ENCODE results near the gene CD200.
"Not testable (repeated sequence)": the region's sequence is repeated elsewhere in the genome, so short reads cannot be mapped to it uniquely, and the experiment has no call there.

CD200 gene

GRCh38 chr3:112391648-112392047, 58.7 kb downstream of the CD200 start:
- DNase-seq: no peak

- DNase-seq: no peak
Measured at GRCh38 chr3:112392393-112393359, 59.7 kb downstream of the CD200 start.

- no peak for DNase-seq
Measured at GRCh38 chr3:112393360-112393728, 60.4 kb downstream of the CD200 start.

GRCh38 chr3:112394003-112394640, 61.2 kb downstream of the CD200 start:
- DNase-seq: no peak

- DNase-seq: no peak
Measured at GRCh38 chr3:112395181-112395895, 62.4 kb downstream of the CD200 start.

GRCh38 chr3:112395896-112396290, 62.9 kb downstream of the CD200 start:
- no peak for DNase-seq

- DNase-seq: no peak
Measured at GRCh38 chr3:112397556-112397955, 64.6 kb downstream of the CD200 start.

- DNase-seq: no peak
Measured at GRCh38 chr3:112399064-112399463, 66.1 kb downstream of the CD200 start.

- not testable (repeated sequence) for DNase-seq
Measured at GRCh38 chr3:112399554-112399953, 66.6 kb downstream of the CD200 start.

- DNase-seq: not testable (repeated sequence)
Measured at GRCh38 chr3:112400317-112400716, 67.4 kb downstream of the CD200 start.

GRCh38 chr3:112401617-112402016, 68.7 kb downstream of the CD200 start:
- no peak for DNase-seq

GRCh38 chr3:112403103-112403502, 70.1 kb downstream of the CD200 start:
- DNase-seq: no peak

GRCh38 chr3:112404924-112405549, 72.1 kb downstream of the CD200 start:
- not testable (repeated sequence) for DNase-seq

GRCh38 chr3:112405845-112406244, 72.9 kb downstream of the CD200 start:
- no peak for DNase-seq

GRCh38 chr3:112407214-112407887, 74.4 kb downstream of the CD200 start:
- DNase-seq: no peak

- DNase-seq: no peak
Measured at GRCh38 chr3:112407888-112408702, 75.1 kb downstream of the CD200 start.

- no peak for DNase-seq
Measured at GRCh38 chr3:112409041-112409440, 76.1 kb downstream of the CD200 start.

GRCh38 chr3:112411425-112411824, 78.5 kb downstream of the CD200 start:
- no peak for DNase-seq
